Left lung (tissue), 10 donors: ENCODE results near the gene SERPINA1. TPM values are rescaled to one million over a fixed set of nuclear protein-coding genes. Genes with fewer than 3 reads are reported as not detected.

Experiments used
- ATAC-seq: fragments of 200-7000 bp; cut with Tn5 transposase; one replicate; pipeline ENCODE4 v1.9.1; 2020; ENCODE audit warnings: moderate library complexity
- DNase-seq, 4 donors: peaks; one replicate each; pipeline ENCODE4 v3.0.0-alpha.2; 2013 to 2020
- H3K27ac ChIP-seq, 2 donors: fragments of 200-600 bp; sonication (generic) in 1 of 2; one replicate each; pipeline versions ENCODE4 v1.5.0 to v1.8.0; 2020 to 2021
- H3K27me3 ChIP-seq, 2 donors: fragments of 200-600 bp; sonication (generic) in 1 of 2; one replicate each; pipeline versions ENCODE4 v1.5.0 to v1.8.0; 2020 to 2021
- H3K36me3 ChIP-seq, 2 donors: fragments of 200-600 bp; sonication (generic) in 1 of 2; one replicate each; pipeline versions ENCODE4 v1.5.0 to v1.8.0; 2020 to 2021
- H3K4me1 ChIP-seq, 2 donors: fragments of 200-600 bp; one replicate each; pipeline ENCODE4 v1.8.0; 2021
- H3K4me3 ChIP-seq, 2 donors: fragments of 200-600 bp; sonication (generic) in 1 of 2; one replicate each; pipeline versions ENCODE4 v1.5.0 to v1.8.0; 2020 to 2021; ENCODE audit warnings: mild to moderate bottlenecking in 1 of 2
- H3K9me3 ChIP-seq, 2 donors: fragments of 200-600 bp; sonication (generic) in 1 of 2; one replicate each; pipeline versions ENCODE4 v1.5.0 to v1.8.0; 2020 to 2021
- CTCF ChIP-seq, 2 donors: fragments of 200-600 bp; sonication (generic) in 1 of 2; IDR thresholded peaks; one replicate each; pipeline versions ENCODE4 v1.5.0 to v1.8.0; 2021; ENCODE audit warnings: antibody characterized with exemption in 2 of 2
- intact Hi-C, 2 donors: fragments of 100-400 bp; cut with DNase I; formaldehyde crosslinking; loops; one replicate each; pipeline versions ENCODE4 v1.11.2 to v1.14.2; 2022
- polyA plus RNA-seq, 6 donors: library from polyadenylated mRNA; unstranded; fragments of 120-200 nt; gene quantifications; one replicate each; pipeline ENCODE4 v1.2.1, GENCODE V29; 2013; ENCODE audit not compliant: insufficient read length in 6 of 6
- total RNA-seq, 2 donors: library from RNA; stranded (reverse); fragmentation: NEBNext Ultra II Directional; extraction: Animal tissue kit (Norgen Biotek cat#: 25700); gene quantifications; one replicate each; pipeline ENCODE4 v1.2.1, GENCODE V29; 2021
- donor health status: DM: no; HTN: yes; CAD: no.
- donor health status: DM: no; HTN: no; CAD: no.

Gene SERPINA1
- total and polyA plus RNA-seq, 8 donors = 5.1 to 1,514 (median 8.5) TPM

- H3K4me1 ChIP-seq = peaks cover 0 to 8% of the 10 kb centered on the region in 2 donors
- TF ChIP-seq CTCF (IDR thresholded peaks at IDR 0.05) = no peak
- no peaks in the 10 kb centered on the region for H3K36me3 ChIP-seq
- ATAC-seq (no peak), DNase-seq (peak in 1 of 4 donors; percentile 11)
- H3K4me3 ChIP-seq = no peak overlapping the region
- intact Hi-C loops = no loop called here
- H3K9me3 ChIP-seq = no peaks in the 10 kb centered on the region
- H3K27me3 ChIP-seq = no peaks in the 10 kb centered on the region
- no peak overlapping the region for H3K27ac ChIP-seq
Measured at GRCh38 chr14:94364964-94365363, 23.4 kb downstream of the SERPINA1 start.

- Histone ChIP-seq H3K9me3 (no peaks in the 10 kb centered on the region), H3K27me3 (no peaks in the 10 kb centered on the region), H3K27ac (no peak overlapping the region), H3K4me3 (no peak overlapping the region), H3K36me3 (no peaks in the 10 kb centered on the region), H3K4me1 (peaks cover 0 to 8% of the 10 kb centered on the region in 2 donors)
- intact Hi-C loops = no loop called here
- no peak for ATAC-seq
- TF ChIP-seq CTCF (IDR thresholded peaks at IDR 0.05) = no peak
- no peak for DNase-seq
Measured at GRCh38 chr14:94364037-94364436, 24.4 kb downstream of the SERPINA1 start.

DNA sequence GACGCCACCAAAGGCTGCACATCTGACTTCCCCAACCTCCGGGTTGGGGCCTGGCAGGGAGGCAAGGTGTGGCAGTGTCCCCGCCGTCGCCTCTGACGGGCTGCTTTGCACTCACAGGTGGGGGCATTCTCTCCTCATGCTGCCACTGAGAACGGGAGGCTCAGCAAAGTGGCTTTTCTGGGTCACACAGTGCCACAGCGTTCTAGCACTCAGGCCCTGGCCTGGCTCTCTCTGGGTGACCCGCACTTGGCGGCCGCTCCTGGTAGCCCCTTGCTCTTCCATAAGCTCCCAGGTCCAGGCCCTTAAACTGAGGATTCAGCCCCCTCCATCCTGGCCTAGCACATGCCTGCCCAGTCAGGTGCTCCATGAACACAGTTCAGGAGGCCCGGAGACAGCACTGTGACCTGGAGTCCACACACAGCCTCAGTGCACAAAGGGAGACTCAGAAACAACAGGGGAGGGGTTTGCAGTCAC, 25.2 kb downstream of the SERPINA1 start:
- H3K27me3 ChIP-seq = no peaks in the 10 kb centered on the region
- H3K4me1 ChIP-seq = peaks cover 0 to 8% of the 10 kb centered on the region in 2 donors
- H3K4me3 ChIP-seq = no peak overlapping the region
- no peaks in the 10 kb centered on the region for H3K36me3 ChIP-seq
- no peak for TF ChIP-seq CTCF (IDR thresholded peaks at IDR 0.05)
- ATAC-seq (no peak), DNase-seq (peak in 1 of 4 donors; percentile 23)
- intact Hi-C loops = no loop called here
- H3K27ac ChIP-seq = no peak overlapping the region
- no peaks in the 10 kb centered on the region for H3K9me3 ChIP-seq

GRCh38 chr14:94362614-94363133, 25.7 kb downstream of the SERPINA1 start:
- H3K4me3 ChIP-seq = no peak overlapping the region
- no peak overlapping the region for H3K27ac ChIP-seq
- DNase-seq = no peak
- intact Hi-C loops = no loop called here
- no peaks in the 10 kb centered on the region for H3K36me3 ChIP-seq
- H3K9me3 ChIP-seq = no peaks in the 10 kb centered on the region
- no peak for TF ChIP-seq CTCF (IDR thresholded peaks at IDR 0.05)
- H3K27me3 ChIP-seq = no peaks in the 10 kb centered on the region
- peaks cover 0 to 4% of the 10 kb centered on the region in 2 donors for H3K4me1 ChIP-seq
- ATAC-seq = no peak

GRCh38 chr14:94361682-94362081, 26.7 kb downstream of the SERPINA1 start:
- Histone ChIP-seq H3K27ac (no peak overlapping the region), H3K27me3 (no peaks in the 10 kb centered on the region), H3K9me3 (no peaks in the 10 kb centered on the region), H3K36me3 (no peaks in the 10 kb centered on the region), H3K4me3 (no peak overlapping the region), H3K4me1 (no peaks in the 10 kb centered on the region)
- ATAC-seq (no peak), DNase-seq (no peak)
- TF ChIP-seq CTCF (IDR thresholded peaks at IDR 0.05) = no peak
- intact Hi-C loops = no loop called here
